GM18873 (cell line): ENCODE results near the gene PPP1R3G.
"Not testable (repeated sequence)": the region's sequence is repeated elsewhere in the genome, so short reads cannot be mapped to it uniquely, and the experiment has no call there.

Source experiments
- ATAC-seq: cut with Tn5 transposase; IDR thresholded peaks from one replicate; pipeline ENCODE4 v1.9.1; 2021; ENCODE audit warnings: mild to moderate bottlenecking, moderate library complexity, moderate number of reproducible peaks; ENCODE audit not compliant: unreplicated experiment, low FRiP score

The PPP1R3G gene

GRCh38 chr6:5113096-5113495 lies 28.0 kb downstream of the PPP1R3G start:
- ATAC-seq: no peak

GRCh38 chr6:5115168-5115567 lies 30.0 kb downstream of the PPP1R3G start:
- no peak for ATAC-seq

- no peak for ATAC-seq
Observed at GRCh38 chr6:5116243-5116991, 31.3 kb downstream of the PPP1R3G start.

- no peak for ATAC-seq
Observed at GRCh38 chr6:5119090-5119951, 34.2 kb downstream of the PPP1R3G start.

- no peak for ATAC-seq
Observed at GRCh38 chr6:5120011-5120410, 34.9 kb downstream of the PPP1R3G start.

- ATAC-seq: not testable (repeated sequence)
Observed at GRCh38 chr6:5120543-5120942, 35.4 kb downstream of the PPP1R3G start.

GRCh38 chr6:5121479-5121878 lies 36.3 kb downstream of the PPP1R3G start:
- ATAC-seq: no peak

- no peak for ATAC-seq
Observed at GRCh38 chr6:5121956-5122355, 36.8 kb downstream of the PPP1R3G start.

GRCh38 chr6:5122504-5123112 lies 37.5 kb downstream of the PPP1R3G start:
- no peak for ATAC-seq

GRCh38 chr6:5123296-5124143 lies 38.4 kb downstream of the PPP1R3G start:
- no peak for ATAC-seq

- ATAC-seq: no peak
Observed at GRCh38 chr6:5124526-5124925, 39.4 kb downstream of the PPP1R3G start.

GRCh38 chr6:5125152-5126006 lies 40.2 kb downstream of the PPP1R3G start:
- ATAC-seq: no peak

- ATAC-seq: no peak
Observed at GRCh38 chr6:5126214-5126613, 41.1 kb downstream of the PPP1R3G start.

GRCh38 chr6:5127106-5127687 lies 42.1 kb downstream of the PPP1R3G start:
- ATAC-seq: no peak

GRCh38 chr6:5128351-5128750 lies 43.2 kb downstream of the PPP1R3G start:
- ATAC-seq: no peak

GRCh38 chr6:5130135-5130866 lies 45.2 kb downstream of the PPP1R3G start:
- no peak for ATAC-seq

- ATAC-seq: no peak
Observed at GRCh38 chr6:5132731-5133130, 47.6 kb downstream of the PPP1R3G start.

GRCh38 chr6:5133943-5134342 lies 48.8 kb downstream of the PPP1R3G start:
- no peak for ATAC-seq
